Panc1 (cell line): ENCODE measurements around the gene CEBPB.

ENCODE experiments used
- POLR2AphosphoS5 ChIP-seq: IDR thresholded peaks from 2 replicates; pipeline ENCODE4 v1.6.1; 2012; ENCODE audit warnings: mild to moderate bottlenecking, low read depth, low read length, moderate library complexity
- REST ChIP-seq, 2 experiments: IDR thresholded peaks; 2 replicates each; pipeline ENCODE4 v1.6.1; 2011 to 2012; ENCODE audit warnings: low read depth in 2 of 2, control low read depth in 1 of 2, low read length in 1 of 2, mild to moderate bottlenecking in 1 of 2, moderate library complexity in 1 of 2; ENCODE audit not compliant: insufficient read depth in 1 of 2
- SIN3A ChIP-seq: IDR thresholded peaks from 2 replicates; pipeline ENCODE4 v1.6.1; 2012; ENCODE audit warnings: low read depth, mild to moderate bottlenecking, low read length, moderate library complexity, borderline replicate concordance; ENCODE audit not compliant: insufficient read depth
- TF ChIP-seq, protein P1 (sequence below): fragments of 450-650 bp; IDR thresholded peaks from 2 replicates; pipeline ENCODE4 v1.5.1; 2017; ENCODE audit warnings: mild to moderate bottlenecking

- TF ChIP-seq, protein P1, sequence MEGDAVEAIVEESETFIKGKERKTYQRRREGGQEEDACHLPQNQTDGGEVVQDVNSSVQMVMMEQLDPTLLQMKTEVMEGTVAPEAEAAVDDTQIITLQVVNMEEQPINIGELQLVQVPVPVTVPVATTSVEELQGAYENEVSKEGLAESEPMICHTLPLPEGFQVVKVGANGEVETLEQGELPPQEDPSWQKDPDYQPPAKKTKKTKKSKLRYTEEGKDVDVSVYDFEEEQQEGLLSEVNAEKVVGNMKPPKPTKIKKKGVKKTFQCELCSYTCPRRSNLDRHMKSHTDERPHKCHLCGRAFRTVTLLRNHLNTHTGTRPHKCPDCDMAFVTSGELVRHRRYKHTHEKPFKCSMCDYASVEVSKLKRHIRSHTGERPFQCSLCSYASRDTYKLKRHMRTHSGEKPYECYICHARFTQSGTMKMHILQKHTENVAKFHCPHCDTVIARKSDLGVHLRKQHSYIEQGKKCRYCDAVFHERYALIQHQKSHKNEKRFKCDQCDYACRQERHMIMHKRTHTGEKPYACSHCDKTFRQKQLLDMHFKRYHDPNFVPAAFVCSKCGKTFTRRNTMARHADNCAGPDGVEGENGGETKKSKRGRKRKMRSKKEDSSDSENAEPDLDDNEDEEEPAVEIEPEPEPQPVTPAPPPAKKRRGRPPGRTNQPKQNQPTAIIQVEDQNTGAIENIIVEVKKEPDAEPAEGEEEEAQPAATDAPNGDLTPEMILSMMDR = no peak
- TF ChIP-seq POLR2AphosphoS5 (no peak), REST (IDR thresholded peaks at IDR 0.05; ENCODE audit: insufficient read depth in 1 of 2, low read depth in 2 of 2, low read length in 1 of 2) (no peak), SIN3A (no peak)
These were observed 34.1 kb downstream of the CEBPB start for GRCh38 chr20:50224531-50225255.
